Urothelium cell line (cell line): Measurements from ENCODE around the gene LRIT1.

Experiments
- DNase-seq: peaks from one replicate; pipeline ENCODE4 v3.0.0; 2011; ENCODE audit warnings: low spot score, mixed read lengths
- FAIRE-seq: peaks from 2 replicates; lab custom pipeline; 2011; peaks lifted over from hg19 to GRCh38; lab: Jason Lieb, UNC

LRIT1 gene

DNA sequence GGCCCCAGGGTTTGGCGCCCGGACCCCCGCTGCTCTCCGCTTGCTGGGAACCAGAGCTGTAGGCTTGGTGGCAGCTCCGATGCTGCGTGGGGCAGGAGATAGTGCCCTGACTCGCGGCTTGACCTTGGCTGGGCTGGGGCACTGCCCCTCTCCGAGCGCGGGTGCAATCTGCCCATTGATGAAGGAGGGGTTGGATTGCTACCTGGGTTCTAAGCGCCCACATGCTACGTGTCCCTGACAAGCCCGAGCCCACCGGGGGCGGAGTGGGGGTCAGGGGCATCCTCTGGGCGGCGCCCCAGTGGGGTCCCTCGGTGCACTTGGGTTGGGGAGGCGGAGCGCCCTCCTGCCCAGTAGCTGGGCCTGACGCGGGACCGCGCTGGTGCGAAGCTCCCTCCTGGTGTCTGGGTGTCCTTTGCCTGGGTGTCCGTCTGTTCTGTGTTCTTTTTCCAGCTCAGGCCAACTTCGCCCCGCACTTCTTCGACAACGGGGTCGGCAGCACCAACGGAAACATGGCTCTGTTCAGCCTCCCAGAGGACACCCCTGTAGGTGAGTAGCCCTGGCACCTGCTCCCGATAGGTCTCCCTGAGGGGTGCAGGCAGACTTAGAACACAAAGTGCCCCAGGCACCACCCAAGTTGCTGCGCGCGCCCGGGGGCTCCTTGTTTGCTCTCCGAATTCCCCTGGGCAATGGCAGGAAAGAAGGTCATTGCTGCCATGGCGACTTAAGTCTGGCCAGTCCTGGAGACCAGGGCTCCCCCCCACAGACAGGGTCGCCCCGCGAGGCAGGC, 46.1 kb downstream of the LRIT1 start:
- no peak for DNase-seq
- FAIRE-seq = no peak

DNA sequence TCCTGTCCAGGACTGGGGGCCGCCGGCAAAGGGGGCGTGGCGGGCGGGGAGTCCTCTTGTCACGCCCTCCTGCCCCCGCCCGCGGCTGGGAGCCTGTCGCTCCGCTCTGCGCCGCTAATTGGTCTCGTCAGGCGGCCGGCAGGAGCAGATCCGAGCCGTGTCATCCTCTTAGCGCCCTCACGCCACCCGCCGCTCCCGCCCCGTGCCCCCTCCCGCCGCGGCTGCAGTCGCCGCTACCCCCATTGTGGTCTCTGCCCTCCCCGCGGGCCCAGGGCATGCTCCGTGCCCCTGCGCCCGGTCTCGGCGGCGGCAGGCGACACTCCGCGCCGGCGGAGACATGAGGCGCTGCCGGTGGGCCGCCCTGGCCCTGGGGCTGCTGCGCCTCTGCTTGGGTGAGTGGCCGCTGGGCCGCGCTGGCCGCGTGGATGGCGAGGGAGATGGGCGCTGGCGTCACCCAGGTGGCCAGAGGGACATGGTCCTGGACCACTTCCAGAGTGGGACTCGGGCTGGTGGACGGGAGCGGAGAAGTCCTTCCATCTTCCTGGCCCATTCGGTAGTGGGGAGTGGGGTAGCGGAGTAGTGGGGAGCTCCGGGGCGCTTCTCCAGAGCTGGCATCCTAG, 46.8 kb downstream of the LRIT1 start, which contains the start of gene CDHR1:
TSS of gene CDHR1 (plus strand) at position 114 of the 620 bp plus-strand sequence. CDS start at position 338, 224 bp downstream.
- DNase-seq (peak; percentile 71), FAIRE-seq (no peak)

DNA sequence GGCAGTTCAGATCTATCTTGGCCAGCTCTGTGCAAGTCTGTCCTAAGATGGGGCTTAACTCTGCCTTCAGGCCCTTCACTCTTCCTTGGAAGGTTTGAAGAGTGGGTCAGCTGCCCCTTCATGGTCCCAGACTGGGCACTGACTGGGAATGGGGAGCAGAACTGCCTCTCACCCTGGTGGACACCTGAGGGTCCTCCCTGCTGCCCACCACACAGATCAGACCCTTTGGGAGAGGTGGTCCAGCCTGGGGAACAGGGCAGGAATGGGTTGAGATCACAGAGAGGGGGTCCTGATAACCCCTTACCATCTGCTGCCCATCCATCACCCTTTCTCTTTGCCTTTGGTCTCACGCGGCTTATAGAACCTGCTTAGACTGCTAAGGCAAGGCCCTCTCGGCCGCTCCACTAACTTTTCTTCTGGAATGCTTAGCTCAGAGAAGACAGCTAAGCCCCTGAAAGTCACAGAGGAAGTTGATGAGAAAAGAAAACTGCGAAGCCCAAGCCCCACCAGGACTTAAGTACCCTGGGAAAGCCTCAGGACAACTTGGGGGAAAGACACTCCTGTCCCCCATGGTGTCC, 47.4 kb downstream of the LRIT1 start:
- DNase-seq = no peak
- FAIRE-seq = no peak

DNA sequence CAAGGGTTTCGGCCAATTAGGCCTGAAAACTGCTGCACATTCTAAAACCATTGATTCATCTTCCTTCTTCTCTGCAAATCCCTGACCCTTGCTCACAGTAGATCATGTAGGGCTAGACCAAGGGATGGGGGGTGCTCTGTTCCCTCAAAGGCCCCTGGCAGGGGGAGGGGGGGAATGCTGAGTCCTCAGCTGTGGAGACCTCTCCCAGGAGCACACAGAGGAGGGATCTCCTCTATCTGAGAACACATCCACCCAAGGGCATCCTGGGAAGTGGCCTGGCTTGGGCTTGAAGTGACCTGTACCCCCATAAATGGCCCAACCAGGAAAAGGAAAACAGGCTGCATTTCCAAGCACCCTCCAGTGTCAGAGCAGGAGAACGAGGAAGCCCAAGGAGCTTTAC, 48.0 kb downstream of the LRIT1 start:
- FAIRE-seq (no peak), DNase-seq (no peak)

DNA sequence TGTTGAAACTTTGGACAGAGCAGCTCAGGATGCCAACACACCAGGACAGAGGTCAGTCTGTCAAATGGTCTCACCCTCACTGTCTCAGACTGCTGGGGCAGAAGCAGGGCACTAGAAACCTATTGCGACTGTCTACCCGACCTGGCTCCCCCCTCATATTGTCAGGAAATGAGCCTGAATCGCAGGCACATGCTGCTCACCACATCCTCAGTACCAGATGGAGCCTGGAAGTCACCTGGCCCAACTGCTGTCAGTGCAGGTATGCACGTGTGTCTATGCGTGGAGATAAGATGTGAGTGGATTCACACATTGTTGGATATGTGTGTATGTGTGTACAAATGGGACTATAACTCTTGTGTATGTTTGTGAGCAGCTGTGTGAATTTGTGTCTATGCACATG, 50.2 kb downstream of the LRIT1 start:
- DNase-seq (no peak), FAIRE-seq (peak; percentile 58)

DNA sequence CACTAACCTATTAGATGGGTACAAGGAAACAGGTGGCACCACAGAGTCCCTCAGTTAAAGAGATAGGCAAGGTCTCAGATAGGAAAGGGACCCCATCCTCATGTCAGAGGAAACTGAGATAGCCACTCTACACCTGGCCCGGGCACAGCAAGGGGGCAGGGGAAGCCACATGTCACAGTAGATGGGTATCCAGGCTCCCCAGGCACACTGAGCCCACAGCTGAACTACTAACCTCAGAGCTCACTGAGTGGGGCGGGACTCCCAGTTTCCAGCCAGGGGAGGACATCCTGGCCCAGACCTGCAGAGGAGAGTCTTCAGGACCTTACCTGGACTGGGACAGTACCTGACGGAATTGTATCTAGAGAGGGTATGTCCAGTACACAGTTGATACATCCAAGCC, 50.7 kb downstream of the LRIT1 start:
- FAIRE-seq = no peak
- no peak for DNase-seq

DNA sequence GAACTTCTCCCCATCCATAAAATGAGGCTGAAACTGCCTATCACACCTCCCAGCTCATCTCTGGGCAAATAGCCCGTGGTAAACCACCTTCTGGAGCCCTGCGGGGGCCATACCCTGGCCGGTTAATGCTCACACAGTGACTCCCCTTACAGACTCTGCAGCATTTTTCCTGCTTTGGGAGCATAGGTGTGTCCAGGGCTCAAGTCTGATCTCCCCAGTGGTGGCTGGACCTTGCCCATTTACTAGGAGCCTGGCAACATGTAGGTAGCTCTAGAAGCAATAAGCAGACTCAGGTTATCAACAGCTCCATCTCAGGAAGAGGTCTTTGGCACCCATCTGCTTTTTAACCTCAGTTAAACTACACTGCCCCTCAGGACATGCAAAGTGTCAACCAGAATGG, 52.5 kb downstream of the LRIT1 start:
- FAIRE-seq = no peak

DNA sequence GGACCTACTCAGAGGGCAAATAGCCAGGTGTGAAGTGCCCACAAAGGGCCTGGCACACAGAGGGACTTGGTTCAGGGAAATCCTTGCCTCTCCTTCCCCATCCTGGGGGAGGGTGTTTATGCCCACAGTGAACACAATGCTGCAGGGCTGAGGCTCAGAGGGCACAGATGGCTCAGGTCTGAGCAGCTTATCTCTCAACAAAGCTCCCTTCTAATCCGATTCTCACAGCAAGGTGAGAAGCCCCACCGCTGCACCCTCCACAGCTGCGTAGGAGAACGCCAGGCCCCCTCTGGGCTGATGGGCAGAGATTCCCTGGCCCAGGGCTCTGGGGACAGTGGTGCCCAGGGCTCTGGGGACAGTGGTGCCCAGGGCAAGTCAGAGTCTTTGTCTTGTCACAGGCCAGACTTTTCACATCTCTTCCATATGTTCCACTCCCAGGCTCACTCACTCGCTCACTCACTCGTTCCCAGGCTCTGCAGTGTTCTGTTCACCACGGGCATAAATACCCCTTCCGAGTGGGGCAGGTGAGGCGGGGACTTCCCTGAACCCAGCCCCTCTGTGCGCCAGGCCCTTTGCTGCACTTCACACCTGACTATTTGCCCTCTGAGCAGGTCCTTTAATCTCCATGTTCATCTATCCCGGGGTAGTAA, 55.7 kb downstream of the LRIT1 start:
- DNase-seq (no peak), FAIRE-seq (no peak)

More for the DNA sequence above, 52.5 kb downstream of the LRIT1 start:
- DNase-seq = no peak

DNA sequence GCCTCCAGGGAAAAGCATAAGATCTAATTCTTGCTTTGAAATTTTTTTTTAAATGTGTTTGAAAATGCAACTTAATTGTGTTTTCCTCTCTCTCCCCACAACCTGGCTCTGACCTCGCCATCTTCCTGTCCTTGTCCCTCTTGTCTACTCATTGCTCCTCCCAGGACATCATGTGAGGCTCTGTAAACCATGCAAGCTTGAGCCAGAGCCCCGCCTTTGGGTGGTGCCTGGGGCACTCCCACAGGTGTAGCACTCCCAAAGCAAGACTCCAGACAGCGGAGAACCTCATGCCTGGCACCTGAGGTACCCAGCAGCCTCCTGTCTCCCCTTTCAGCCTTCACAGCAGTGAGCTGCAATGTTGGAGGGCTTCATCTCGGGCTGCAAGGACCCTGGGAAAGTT, 56.8 kb downstream of the LRIT1 start:
- FAIRE-seq (no peak), DNase-seq (no peak)

DNA sequence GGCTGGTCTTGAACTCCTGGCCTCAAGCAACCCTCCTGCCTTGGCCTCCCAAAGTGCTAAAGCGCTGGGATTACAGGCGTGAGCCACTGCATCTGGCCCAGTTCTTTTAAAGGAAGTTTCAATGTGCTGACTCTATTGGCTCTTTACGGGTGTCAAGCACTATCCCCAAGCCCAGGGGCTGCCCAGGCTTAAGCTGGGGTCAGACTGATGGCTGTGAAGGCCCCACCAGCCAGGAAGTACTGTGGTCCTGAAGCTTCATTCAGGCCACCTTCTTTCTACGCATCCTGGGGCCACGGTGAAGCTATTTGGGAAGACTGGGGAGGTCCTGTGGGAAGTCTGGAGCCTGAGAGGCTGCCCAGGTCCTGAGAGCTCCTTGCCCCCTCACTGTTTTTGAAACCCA, 59.7 kb downstream of the LRIT1 start:
- DNase-seq = no peak
- FAIRE-seq = no peak
